Subcutaneous abdominal adipose tissue (tissue), 5 donors: ENCODE results near the gene RHBDL3.
"Not testable (repeated sequence)": the region's sequence is repeated elsewhere in the genome, so short reads cannot be mapped to it uniquely, and the experiment has no call there.

Experiments used
- H3K27ac ChIP-seq: one replicate; pipeline ENCODE4 v1.7.0; 2013; ENCODE audit warnings: low read depth, mild to moderate bottlenecking, inconsistent platforms, low read length, moderate library complexity
- H3K27me3 ChIP-seq, 5 donors: one replicate each; pipeline ENCODE4 v1.7.0; 2013; ENCODE audit warnings: low read length in 5 of 5, inconsistent platforms in 1 of 5; ENCODE audit not compliant: control insufficient read depth in 5 of 5, insufficient read depth in 4 of 5
- H3K36me3 ChIP-seq, 5 donors: one replicate each; pipeline ENCODE4 v1.7.0; 2013; ENCODE audit warnings: low read length in 5 of 5; ENCODE audit not compliant: control insufficient read depth in 5 of 5, insufficient read depth in 5 of 5
- H3K4me1 ChIP-seq, 5 donors: one replicate each; pipeline ENCODE4 v1.7.0; 2013; ENCODE audit warnings: low read length in 5 of 5, mild to moderate bottlenecking in 3 of 5, moderate library complexity in 1 of 5; ENCODE audit not compliant: control insufficient read depth in 5 of 5, insufficient read depth in 5 of 5
- H3K4me3 ChIP-seq, 5 donors: one replicate each; pipeline ENCODE4 v1.7.0; 2013; ENCODE audit warnings: low read length in 5 of 5, low read depth in 1 of 5
- H3K9ac ChIP-seq, 5 donors: one replicate each; pipeline ENCODE4 v1.7.0; 2013; ENCODE audit warnings: low read length in 5 of 5, mild to moderate bottlenecking in 4 of 5, moderate library complexity in 3 of 5
- H3K9me3 ChIP-seq, 5 donors: one replicate each; pipeline ENCODE4 v1.7.0; 2013; ENCODE audit warnings: low read length in 5 of 5; ENCODE audit not compliant: control insufficient read depth in 5 of 5
- donor health status: healthy.
- donor health status: healthy.
- donor health status: healthy.
- donor health status: healthy.
- donor health status: healthy.

The RHBDL3 gene

GRCh38 chr17:32316653-32317052 is 51.0 kb downstream of the RHBDL3 start:
- not testable (repeated sequence) for H3K27me3 ChIP-seq, H3K9me3 ChIP-seq, H3K4me1 ChIP-seq, H3K36me3 ChIP-seq, H3K27ac ChIP-seq, H3K4me3 ChIP-seq, H3K9ac ChIP-seq

GRCh38 chr17:32317353-32317752 is 51.7 kb downstream of the RHBDL3 start:
- H3K27me3 ChIP-seq, result peaks cover 0 to 3% (median 0%) of the 10 kb centered on the region in 5 donors
- H3K4me1 ChIP-seq, result no peaks in the 10 kb centered on the region
- no peak overlapping the region for H3K27ac ChIP-seq
- no peak overlapping the region for H3K4me3 ChIP-seq
- H3K9ac ChIP-seq, result no peak overlapping the region
- H3K9me3 ChIP-seq, result no peaks in the 10 kb centered on the region
- no peaks in the 10 kb centered on the region for H3K36me3 ChIP-seq

GRCh38 chr17:32318071-32318470 is 52.4 kb downstream of the RHBDL3 start:
- no peak overlapping the region for H3K9ac ChIP-seq
- no peak overlapping the region for H3K27ac ChIP-seq
- no peaks in the 10 kb centered on the region for H3K9me3 ChIP-seq
- no peaks in the 10 kb centered on the region for H3K36me3 ChIP-seq
- H3K27me3 ChIP-seq, result peaks cover 0 to 3% (median 0%) of the 10 kb centered on the region in 5 donors
- no peaks in the 10 kb centered on the region for H3K4me1 ChIP-seq
- H3K4me3 ChIP-seq, result no peak overlapping the region

- Histone ChIP-seq H3K4me1 (peaks cover 2 to 10% (median 8%) of the 10 kb centered on the region in 5 donors), H3K9ac (no peak overlapping the region), H3K36me3 (no peaks in the 10 kb centered on the region), H3K27me3 (peaks cover 0 to 3% (median 0%) of the 10 kb centered on the region in 5 donors), H3K27ac (no peak overlapping the region), H3K9me3 (no peaks in the 10 kb centered on the region), H3K4me3 (peak overlapping the region in 3 of 5 donors; percentile 13 to 40 (median 17))
Measured at GRCh38 chr17:32319548-32319905, 53.9 kb downstream of the RHBDL3 start.

- not testable (repeated sequence) for H3K27me3 ChIP-seq, H3K9me3 ChIP-seq, H3K36me3 ChIP-seq, H3K9ac ChIP-seq, H3K4me3 ChIP-seq, H3K27ac ChIP-seq
- peaks cover 2 to 10% (median 9%) of the 10 kb centered on the region in 5 donors for H3K4me1 ChIP-seq
Measured at GRCh38 chr17:32320080-32320479, 54.4 kb downstream of the RHBDL3 start.

- no peaks in the 10 kb centered on the region for H3K9me3 ChIP-seq
- H3K9ac ChIP-seq, result no peak overlapping the region
- H3K27ac ChIP-seq, result no peak overlapping the region
- H3K4me1 ChIP-seq, result peaks cover 2 to 10% (median 9%) of the 10 kb centered on the region in 5 donors
- H3K36me3 ChIP-seq, result no peaks in the 10 kb centered on the region
- no peaks in the 10 kb centered on the region for H3K27me3 ChIP-seq
- no peak overlapping the region for H3K4me3 ChIP-seq
Measured at GRCh38 chr17:32320847-32321246, 55.2 kb downstream of the RHBDL3 start.

- Histone ChIP-seq H3K9me3 (no peaks in the 10 kb centered on the region), H3K4me3 (no peak overlapping the region), H3K9ac (no peak overlapping the region), H3K36me3 (no peaks in the 10 kb centered on the region), H3K27me3 (no peaks in the 10 kb centered on the region), H3K4me1 (peaks cover 2 to 10% (median 9%) of the 10 kb centered on the region in 5 donors), H3K27ac (no peak overlapping the region)
Measured at GRCh38 chr17:32323046-32323445, 57.4 kb downstream of the RHBDL3 start.

- H3K9me3 ChIP-seq, result no peaks in the 10 kb centered on the region
- H3K27ac ChIP-seq, result no peak overlapping the region
- peak overlapping the region in 3 of 5 donors; percentile 43 to 60 (median 50) for H3K4me3 ChIP-seq
- peaks cover 2 to 10% (median 9%) of the 10 kb centered on the region in 5 donors for H3K4me1 ChIP-seq
- H3K27me3 ChIP-seq, result no peaks in the 10 kb centered on the region
- peak overlapping the region in 4 of 5 donors; percentile 23 to 64 (median 49) for H3K9ac ChIP-seq
- H3K36me3 ChIP-seq, result no peaks in the 10 kb centered on the region
Measured at GRCh38 chr17:32323811-32324491, 58.3 kb downstream of the RHBDL3 start.

GRCh38 chr17:32327911-32328310 is 62.3 kb downstream of the RHBDL3 start:
- Histone ChIP-seq H3K9me3 (no peaks in the 10 kb centered on the region), H3K27ac (no peak overlapping the region), H3K4me3 (no peak overlapping the region), H3K36me3 (peaks cover 0 to 2% (median 0%) of the 10 kb centered on the region in 5 donors), H3K4me1 (peaks cover 2 to 10% (median 9%) of the 10 kb centered on the region in 5 donors), H3K9ac (no peak overlapping the region), H3K27me3 (no peaks in the 10 kb centered on the region)

- H3K4me1 ChIP-seq, result no peaks in the 10 kb centered on the region
- no peak overlapping the region for H3K27ac ChIP-seq
- no peak overlapping the region for H3K4me3 ChIP-seq
- H3K36me3 ChIP-seq, result peaks cover 12 to 19% (median 13%) of the 10 kb centered on the region in 5 donors
- H3K27me3 ChIP-seq, result no peaks in the 10 kb centered on the region
- no peaks in the 10 kb centered on the region for H3K9me3 ChIP-seq
- no peak overlapping the region for H3K9ac ChIP-seq
Measured at GRCh38 chr17:32330147-32330546, 64.5 kb downstream of the RHBDL3 start.
